Panc1 (cell line): ENCODE measurements around the gene HSDL1. TPM values are rescaled to one million over a fixed set of nuclear protein-coding genes. Genes with fewer than 3 reads are reported as not detected.

Source experiments
- ATAC-seq: fragments of 200-7000 bp; cut with Tn5 transposase; 2 replicates; pipeline ENCODE4 v1.9.1; 2020; ENCODE audit warnings: mild to moderate bottlenecking, moderate library complexity
- BruUV-seq: library from RNA; stranded (reverse); fragments of 400-500 nt; replicated peaks from 2 replicates; lab custom pipeline; 2021; lab: Mats Ljungman, UMichigan
- CTCF ChIA-PET: fragments of 300-600 bp; sonication (Branson Sonifier 250); formaldehyde crosslinking; loops from one replicate; lab custom pipeline; 2022; ENCODE audit warnings: antibody characterized with exemption; lab: Charles Lee
- POLR2A ChIA-PET: fragments of 300-600 bp; sonication (Branson Sonifier 250); formaldehyde crosslinking; loops from one replicate; lab custom pipeline; 2022; ENCODE audit warnings: antibody characterized with exemption; lab: Charles Lee
- DNase-seq: peaks from one replicate; pipeline ENCODE4 v3.0.0-alpha.2; 2010; ENCODE audit warnings: low read depth, low spot score
- H3K27ac ChIP-seq: 2 replicates; pipeline ENCODE4 v1.5.1; 2011; ENCODE audit warnings: mild to moderate bottlenecking, low read length, inconsistent platforms
- H3K27me3 ChIP-seq: fragments of 200-500 bp; sonication (Bioruptor generic); 2 replicates; pipeline ENCODE4 v1.6.0; 2014; ENCODE audit warnings: low read length, inconsistent platforms; ENCODE audit not compliant: control insufficient read depth, insufficient read depth
- H3K36me3 ChIP-seq: fragments of 200-500 bp; sonication (Bioruptor generic); 2 replicates; pipeline ENCODE4 v1.5.1; 2014; ENCODE audit warnings: inconsistent platforms, mild to moderate bottlenecking, low read length, moderate library complexity; ENCODE audit not compliant: control insufficient read depth, insufficient read depth
- H3K4me1 ChIP-seq: 2 replicates; pipeline ENCODE4 v1.5.1; 2011; ENCODE audit warnings: inconsistent platforms, mild to moderate bottlenecking, low read length, moderate library complexity; ENCODE audit not compliant: control insufficient read depth, insufficient read depth
- H3K4me3 ChIP-seq, 2 experiments: 2 replicates each; pipeline ENCODE4 v1.5.1; 2011 to 2012; ENCODE audit warnings: low read depth in 2 of 2, low read length in 2 of 2, mild to moderate bottlenecking in 2 of 2, inconsistent platforms in 1 of 2, moderate library complexity in 1 of 2
- H3K9me3 ChIP-seq: fragments of 200-500 bp; sonication (Bioruptor generic); 2 replicates; pipeline ENCODE4 v1.5.1; 2014; ENCODE audit warnings: low read depth, mild to moderate bottlenecking, inconsistent platforms, low read length, moderate library complexity; ENCODE audit not compliant: control insufficient read depth, insufficient read depth
- CTCF ChIP-seq: fragments of 450-650 bp; IDR thresholded peaks from 2 replicates; pipeline ENCODE4 v1.5.1; 2017; ENCODE audit warnings: mild to moderate bottlenecking
- POLR2AphosphoS5 ChIP-seq: IDR thresholded peaks from 2 replicates; pipeline ENCODE4 v1.6.1; 2012; ENCODE audit warnings: mild to moderate bottlenecking, low read depth, low read length, moderate library complexity
- SIN3A ChIP-seq: IDR thresholded peaks from 2 replicates; pipeline ENCODE4 v1.6.1; 2012; ENCODE audit warnings: low read depth, mild to moderate bottlenecking, low read length, moderate library complexity, borderline replicate concordance; ENCODE audit not compliant: insufficient read depth
- TCF7L2 ChIP-seq: IDR thresholded peaks from 2 replicates; pipeline ENCODE4 v1.6.1; 2011; ENCODE audit warnings: mild to moderate bottlenecking, low read depth, low read length, inconsistent platforms
- in situ Hi-C: cut with HindIII; loops from 2 replicates; pipeline ENCODE4 v1.10.0; 2016; ENCODE audit warnings: low sequenced_read_pairs, low pct_unique_long_range_greater_than_20kb
- intact Hi-C: fragments of 100-400 bp; cut with micrococcal nuclease; formaldehyde crosslinking; loops from one replicate; pipeline ENCODE4 v1.10.0; 2022; ENCODE audit not compliant: unreplicated experiment
- total RNA-seq: library from RNA; stranded (reverse); gene quantifications from one replicate; pipeline ENCODE4 v1.2.1, GENCODE V29; 2021; ENCODE audit not compliant: unreplicated experiment
- TF ChIP-seq, protein P1 (sequence below), 2 experiments: IDR thresholded peaks; 2 replicates each; pipeline ENCODE4 v1.6.1; 2011 to 2012; ENCODE audit warnings: low read depth in 2 of 2, control low read depth in 1 of 2, low read length in 1 of 2, mild to moderate bottlenecking in 1 of 2, moderate library complexity in 1 of 2; ENCODE audit not compliant: insufficient read depth in 1 of 2

The HSDL1 gene
- total RNA-seq, 1 experiment from 2014 or later, result 24.6 TPM

GRCh38 chr16:84081446-84081989 lies 63.5 kb downstream of the HSDL1 start:
- H3K9me3 ChIP-seq, result no peaks in the 10 kb centered on the region
- BruUV-seq, result no TSS peak
- H3K27me3 ChIP-seq, result no peaks in the 10 kb centered on the region
- no peak for TF ChIP-seq TCF7L2
- TF ChIP-seq POLR2AphosphoS5, result no peak
- no peak for TF ChIP-seq SIN3A
- TF ChIP-seq, protein P1, sequence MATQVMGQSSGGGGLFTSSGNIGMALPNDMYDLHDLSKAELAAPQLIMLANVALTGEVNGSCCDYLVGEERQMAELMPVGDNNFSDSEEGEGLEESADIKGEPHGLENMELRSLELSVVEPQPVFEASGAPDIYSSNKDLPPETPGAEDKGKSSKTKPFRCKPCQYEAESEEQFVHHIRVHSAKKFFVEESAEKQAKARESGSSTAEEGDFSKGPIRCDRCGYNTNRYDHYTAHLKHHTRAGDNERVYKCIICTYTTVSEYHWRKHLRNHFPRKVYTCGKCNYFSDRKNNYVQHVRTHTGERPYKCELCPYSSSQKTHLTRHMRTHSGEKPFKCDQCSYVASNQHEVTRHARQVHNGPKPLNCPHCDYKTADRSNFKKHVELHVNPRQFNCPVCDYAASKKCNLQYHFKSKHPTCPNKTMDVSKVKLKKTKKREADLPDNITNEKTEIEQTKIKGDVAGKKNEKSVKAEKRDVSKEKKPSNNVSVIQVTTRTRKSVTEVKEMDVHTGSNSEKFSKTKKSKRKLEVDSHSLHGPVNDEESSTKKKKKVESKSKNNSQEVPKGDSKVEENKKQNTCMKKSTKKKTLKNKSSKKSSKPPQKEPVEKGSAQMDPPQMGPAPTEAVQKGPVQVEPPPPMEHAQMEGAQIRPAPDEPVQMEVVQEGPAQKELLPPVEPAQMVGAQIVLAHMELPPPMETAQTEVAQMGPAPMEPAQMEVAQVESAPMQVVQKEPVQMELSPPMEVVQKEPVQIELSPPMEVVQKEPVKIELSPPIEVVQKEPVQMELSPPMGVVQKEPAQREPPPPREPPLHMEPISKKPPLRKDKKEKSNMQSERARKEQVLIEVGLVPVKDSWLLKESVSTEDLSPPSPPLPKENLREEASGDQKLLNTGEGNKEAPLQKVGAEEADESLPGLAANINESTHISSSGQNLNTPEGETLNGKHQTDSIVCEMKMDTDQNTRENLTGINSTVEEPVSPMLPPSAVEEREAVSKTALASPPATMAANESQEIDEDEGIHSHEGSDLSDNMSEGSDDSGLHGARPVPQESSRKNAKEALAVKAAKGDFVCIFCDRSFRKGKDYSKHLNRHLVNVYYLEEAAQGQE (IDR thresholded peaks at IDR 0.05; ENCODE audit: insufficient read depth in 1 of 2, low read depth in 2 of 2, low read length in 1 of 2), result no peak
- no peak for TF ChIP-seq CTCF
- no peaks in the 10 kb centered on the region; the same call in 1 of the 2 replicates for H3K36me3 ChIP-seq
- no peak overlapping the region for H3K27ac ChIP-seq
- in situ Hi-C loops (no loop called here), intact Hi-C loops (no loop called here)
- CTCF ChIA-PET, result interaction anchor here (0.5 kb wide), 1 partner anchor 63 kb away, joined by 5 read pairs; no protein-coding TSS in a partner anchor
- H3K4me3 ChIP-seq, result no peak overlapping the region
- ATAC-seq (no peak), DNase-seq (no peak)
- POLR2A ChIA-PET, result no interaction called here
- H3K4me1 ChIP-seq, result no peaks in the 10 kb centered on the region

- H3K4me3 ChIP-seq, result no peak overlapping the region
- ATAC-seq, result no peak
- ChIA-PET POLR2A (no interaction called here), CTCF (no interaction called here)
- DNase-seq, result no peak
- H3K27me3 ChIP-seq, result no peaks in the 10 kb centered on the region
- BruUV-seq, result no TSS peak
- intact Hi-C loops, result no loop called here
- no peak overlapping the region for H3K27ac ChIP-seq
- TF ChIP-seq CTCF, result no peak
- TF ChIP-seq POLR2AphosphoS5, result no peak
- TF ChIP-seq SIN3A, result no peak
- no peak for TF ChIP-seq TCF7L2
- TF ChIP-seq, protein P1 (IDR thresholded peaks at IDR 0.05; ENCODE audit: insufficient read depth in 1 of 2, low read depth in 2 of 2, low read length in 1 of 2), result no peak
- H3K9me3 ChIP-seq, result no peaks in the 10 kb centered on the region
- H3K36me3 ChIP-seq, result no peaks in the 10 kb centered on the region; the same call in 1 of the 2 replicates
- no peaks in the 10 kb centered on the region for H3K4me1 ChIP-seq
- in situ Hi-C loops, result no loop called here
Observed at GRCh38 chr16:84080813-84081212, 64.2 kb downstream of the HSDL1 start.
